ENCODE results near the gene PNPLA5. TPM values are rescaled to one million over a fixed set of nuclear protein-coding genes. Genes with fewer than 3 reads are reported as not detected.

Gene PNPLA5
- total and polyA plus RNA-seq, 11 donors = not detected

- Histone ChIP-seq H3K4me1 (no peaks in the 10 kb centered on the region), H3K9me3 (no peaks in the 10 kb centered on the region), H3K36me3 (no peaks in the 10 kb centered on the region), H3K27me3 (peaks cover 0 to 3% (median 0%) of the 10 kb centered on the region in 9 donors), H3K27ac (no peak overlapping the region), H3K4me3 (no peak overlapping the region)
- WGBS, 4 donors = 77 to 90% (median 80%) methylated on average over 19 to 31 of the region's 31 CpGs
- no peak for TF ChIP-seq POLR2A (IDR thresholded peaks at IDR 0.05)
- TF ChIP-seq CTCF (IDR thresholded peaks at IDR 0.05) = no peak
- intact Hi-C loops (cut with DNase I) = loop anchor here in 1 of 10 donors (5.0 kb wide), 1 partner anchor 363 kb away; no protein-coding TSS in a partner anchor
- ATAC-seq (no peak), DNase-seq (peak in 2 of 5 donors; percentile 22 to 49)
Observed at GRCh38 chr22:43844560-43845545, 47.0 kb downstream of the PNPLA5 start.

- H3K4me3 ChIP-seq = no peak overlapping the region
- DNase-seq (peak in 2 of 5 donors; percentile 13 to 51), ATAC-seq (no peak)
- H3K4me1 ChIP-seq = no peaks in the 10 kb centered on the region
- H3K36me3 ChIP-seq = no peaks in the 10 kb centered on the region
- H3K27me3 ChIP-seq = no peaks in the 10 kb centered on the region
- intact Hi-C loops (cut with DNase I) = loop anchor here in 1 of 10 donors (5.0 kb wide), 1 partner anchor 362 kb away; no protein-coding TSS in a partner anchor
- 84 to 90% (median 88%) methylated on average over 19 to 21 of the region's 21 CpGs for WGBS, 4 donors
- no peaks in the 10 kb centered on the region for H3K9me3 ChIP-seq
- TF ChIP-seq CTCF (IDR thresholded peaks at IDR 0.05) = no peak
- TF ChIP-seq POLR2A (IDR thresholded peaks at IDR 0.05) = no peak
- no peak overlapping the region for H3K27ac ChIP-seq
Observed at GRCh38 chr22:43843783-43844530, 47.9 kb downstream of the PNPLA5 start.

GRCh38 chr22:43841742-43842141, 50.1 kb downstream of the PNPLA5 start:
- DNase-seq (peak in 2 of 5 donors; percentile 10 to 59), ATAC-seq (no peak)
- Histone ChIP-seq H3K4me3 (no peak overlapping the region), H3K9me3 (no peaks in the 10 kb centered on the region), H3K27ac (no peak overlapping the region), H3K27me3 (no peaks in the 10 kb centered on the region), H3K36me3 (no peaks in the 10 kb centered on the region), H3K4me1 (no peaks in the 10 kb centered on the region)
- intact Hi-C loops (cut with DNase I) = loop anchor here in 1 of 10 donors (5.0 kb wide), 1 partner anchor 359 kb away; no protein-coding TSS in a partner anchor
- 87 to 94% (median 91%) methylated on average over 8 to 21 of the region's 21 CpGs for WGBS, 4 donors
- TF ChIP-seq POLR2A (IDR thresholded peaks at IDR 0.05) (no peak), CTCF (IDR thresholded peaks at IDR 0.05) (no peak)

All from heart left ventricle (tissue), 16 donors.